ENCODE results near the gene DDX51. TPM values are rescaled to one million over a fixed set of nuclear protein-coding genes. Genes with fewer than 3 reads are reported as not detected.

DDX51 gene
- 10 to 100 TPM; 20.7 to 44.5 TPM for total RNA-seq

DNA sequence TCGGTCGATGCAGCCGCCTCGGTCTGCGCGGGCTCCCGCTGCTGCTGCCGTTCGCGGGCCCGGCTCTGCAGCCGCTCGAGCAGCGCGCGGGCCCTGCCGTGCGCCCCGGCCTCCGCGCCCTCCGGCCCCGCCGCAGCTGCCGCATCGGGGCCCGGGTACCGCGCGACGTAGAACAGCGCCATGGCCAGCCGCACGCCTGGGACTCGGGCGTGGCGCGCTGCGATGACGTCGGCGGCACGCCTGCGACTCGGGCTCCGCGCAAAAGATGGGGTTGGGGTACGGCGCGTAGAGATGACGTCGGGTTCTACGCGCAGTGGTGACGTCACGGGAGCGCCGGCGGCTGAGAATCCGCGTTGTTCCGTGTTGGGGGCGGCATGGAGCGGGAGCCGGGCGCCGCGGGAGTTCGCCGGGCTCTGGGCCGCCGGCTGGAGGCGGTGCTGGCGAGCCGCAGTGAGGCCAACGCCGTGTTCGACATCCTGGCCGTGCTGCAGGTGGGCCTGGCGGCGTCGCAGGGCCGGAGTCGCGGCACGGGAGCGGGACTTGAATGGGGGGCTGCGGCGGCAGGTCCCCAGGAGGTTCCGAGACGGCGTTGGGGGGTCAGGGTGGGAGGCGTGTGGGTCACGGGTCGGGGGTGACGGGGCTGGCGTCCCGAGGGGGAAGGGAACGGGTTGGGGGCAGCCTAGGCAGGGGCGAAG lies at the start of gene DDX51, which contains the start of gene NOC4L:
TSS of gene DDX51 (minus strand) at position 205 of the 695 bp plus-strand sequence. CDS start at position 182, 23 bp downstream.
TSS of gene NOC4L (plus strand) at position 343 of the 695 bp plus-strand sequence. CDS start at position 375, 32 bp downstream.
- H3K4me3 Mint-ChIP-seq: peak within 1 kb of the TSS; percentile 83
- H3K27me3 Mint-ChIP-seq: no peaks in the 10 kb centered on the region
- no peaks in the 10 kb centered on the region for H3K9me3 Mint-ChIP-seq
- peak; percentile 98 for ATAC-seq (replicated peaks)
- peaks cover 9% of the 10 kb centered on the region for H3K4me1 Mint-ChIP-seq
- H3K36me3 Mint-ChIP-seq (ENCODE audit: low read depth): peaks cover 47% of the 10 kb centered on the region
- H3K27ac Mint-ChIP-seq: peak within 1 kb of the TSS; percentile 95

DNA sequence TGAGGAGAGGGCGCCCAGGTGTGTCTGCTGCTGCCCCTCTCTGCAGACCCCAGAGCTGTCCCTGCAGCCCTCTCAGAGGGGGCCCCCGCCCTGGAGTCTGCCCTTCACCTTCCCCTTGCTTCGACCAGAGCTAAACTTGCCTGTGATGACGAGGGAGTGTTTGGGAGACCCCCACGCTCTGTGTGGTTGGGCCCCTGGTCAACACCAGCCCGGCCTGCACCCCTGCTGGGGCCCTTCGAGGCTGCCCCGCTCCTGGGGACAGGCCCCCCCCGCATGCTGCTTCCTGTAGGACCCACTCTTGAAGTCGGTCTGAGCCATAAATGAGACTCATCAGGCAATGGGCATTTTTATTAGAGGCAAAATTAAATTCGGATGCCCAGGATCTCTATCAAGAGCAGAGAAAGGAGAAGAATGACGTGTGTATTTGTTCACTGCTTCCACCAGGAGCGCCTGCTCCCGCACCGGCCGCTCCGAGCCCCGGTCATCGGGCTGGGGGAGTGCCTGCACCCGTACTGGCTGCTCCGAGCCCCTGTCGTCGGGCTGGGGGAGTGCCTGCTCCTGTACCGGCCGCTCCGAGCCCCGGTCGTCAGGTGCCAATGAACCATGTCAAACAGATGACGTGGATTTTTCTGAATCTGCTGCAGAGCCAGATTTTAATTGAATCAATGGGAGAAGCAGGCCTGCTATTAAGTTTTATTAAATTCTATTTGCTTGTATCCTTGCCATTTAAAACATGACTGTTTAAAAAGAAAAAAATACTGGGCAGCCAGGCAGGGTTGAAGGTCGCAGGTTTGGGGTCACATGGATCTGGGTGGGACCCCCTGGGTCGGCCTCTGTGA lies 47.8 kb upstream of the DDX51 start:
- H3K36me3 Mint-ChIP-seq (ENCODE audit: low read depth): no peaks in the 10 kb centered on the region
- H3K4me3 Mint-ChIP-seq: no peak overlapping the region
- H3K27ac Mint-ChIP-seq: no peak overlapping the region
- no peaks in the 10 kb centered on the region for H3K27me3 Mint-ChIP-seq
- H3K9me3 Mint-ChIP-seq: peaks cover 7% of the 10 kb centered on the region
- no peaks in the 10 kb centered on the region for H3K4me1 Mint-ChIP-seq
- no peak for ATAC-seq (replicated peaks)

DNA sequence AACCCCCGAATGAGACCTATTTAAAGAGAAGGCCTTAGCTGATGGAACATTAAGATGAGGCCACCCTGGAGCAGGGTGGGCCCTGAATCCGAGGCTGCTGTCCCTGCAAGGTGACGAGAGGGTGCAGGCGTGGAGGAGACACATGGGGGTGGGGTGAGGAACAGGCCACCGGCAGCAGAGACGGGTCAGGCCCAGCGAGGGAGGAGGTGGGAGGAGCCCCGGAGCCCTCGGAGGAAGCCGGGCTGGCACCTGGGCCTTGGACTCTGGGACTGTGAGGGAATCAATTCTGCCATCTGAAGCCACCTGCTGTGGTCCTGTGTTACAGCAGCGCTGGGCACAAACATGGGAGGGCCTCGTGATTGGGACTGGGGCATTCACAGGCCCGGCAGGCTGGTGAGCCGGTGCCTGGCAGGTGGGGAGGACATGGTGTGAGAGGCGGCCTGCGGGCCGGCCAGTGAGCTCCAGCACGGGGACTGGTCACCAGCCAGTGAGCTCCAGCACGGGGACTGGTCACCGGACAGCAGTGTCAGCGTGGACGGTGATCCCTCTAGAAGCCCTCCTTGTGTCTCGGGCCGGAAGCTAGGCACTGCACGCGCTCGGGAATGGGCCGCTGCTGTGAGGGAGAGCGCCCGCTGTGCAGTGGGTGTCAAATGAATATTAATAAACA lies 46.8 kb upstream of the DDX51 start:
- H3K27ac Mint-ChIP-seq: no peak overlapping the region
- H3K4me1 Mint-ChIP-seq: peaks cover 2% of the 10 kb centered on the region
- H3K27me3 Mint-ChIP-seq: no peaks in the 10 kb centered on the region
- H3K4me3 Mint-ChIP-seq: peak overlapping the region; percentile 89
- ATAC-seq (replicated peaks): no peak
- H3K9me3 Mint-ChIP-seq: peaks cover 7% of the 10 kb centered on the region
- no peaks in the 10 kb centered on the region for H3K36me3 Mint-ChIP-seq (ENCODE audit: low read depth)

GRCh38 chr12:132190012-132190755 lies 46.1 kb upstream of the DDX51 start:
- H3K4me3 Mint-ChIP-seq: peak overlapping the region; percentile 89
- H3K36me3 Mint-ChIP-seq (ENCODE audit: low read depth): no peaks in the 10 kb centered on the region
- H3K9me3 Mint-ChIP-seq: peaks cover 7% of the 10 kb centered on the region
- peaks cover 7% of the 10 kb centered on the region for H3K4me1 Mint-ChIP-seq
- peak; percentile 18 for ATAC-seq (replicated peaks)
- no peaks in the 10 kb centered on the region for H3K27me3 Mint-ChIP-seq
- H3K27ac Mint-ChIP-seq: peak overlapping the region; percentile 82

DNA sequence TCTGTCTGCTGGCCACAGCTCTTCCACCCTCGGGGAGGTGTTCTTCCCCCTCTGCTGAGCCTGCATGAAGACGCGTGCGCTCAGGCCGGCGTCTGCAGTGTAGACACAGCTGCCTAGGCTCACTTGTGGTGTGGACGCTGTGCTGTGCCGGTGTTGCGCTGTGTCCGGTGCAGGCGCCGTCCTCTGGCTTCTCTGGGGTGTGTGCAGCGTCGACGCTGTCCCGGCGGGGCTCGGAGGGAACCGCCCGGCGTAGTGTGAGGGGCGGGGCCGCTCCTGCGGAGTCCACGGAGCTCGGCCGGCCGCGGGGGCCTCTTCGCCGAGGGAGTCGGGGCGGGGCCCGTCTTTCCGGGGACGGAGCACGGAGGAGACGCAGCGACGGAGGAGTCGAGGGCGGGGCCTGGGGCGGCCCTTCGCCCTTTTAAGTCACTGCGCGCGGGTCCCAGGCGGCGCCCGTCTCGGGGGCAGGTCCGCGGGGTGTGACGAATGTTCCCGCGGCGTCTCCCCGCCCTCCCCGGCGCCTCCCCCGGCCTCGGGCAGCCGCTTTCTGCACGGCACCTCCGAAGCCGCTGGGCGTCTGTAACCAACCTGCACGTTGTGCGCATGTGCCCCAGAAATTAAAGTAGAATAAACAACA lies 45.4 kb upstream of the DDX51 start:
- H3K27me3 Mint-ChIP-seq: no peaks in the 10 kb centered on the region
- peak; percentile 95 for ATAC-seq (replicated peaks)
- H3K27ac Mint-ChIP-seq: peak overlapping the region; percentile 82
- peaks cover 7% of the 10 kb centered on the region for H3K4me1 Mint-ChIP-seq
- H3K36me3 Mint-ChIP-seq (ENCODE audit: low read depth): no peaks in the 10 kb centered on the region
- peak overlapping the region; percentile 89 for H3K4me3 Mint-ChIP-seq
- peaks cover 7% of the 10 kb centered on the region for H3K9me3 Mint-ChIP-seq

DNA sequence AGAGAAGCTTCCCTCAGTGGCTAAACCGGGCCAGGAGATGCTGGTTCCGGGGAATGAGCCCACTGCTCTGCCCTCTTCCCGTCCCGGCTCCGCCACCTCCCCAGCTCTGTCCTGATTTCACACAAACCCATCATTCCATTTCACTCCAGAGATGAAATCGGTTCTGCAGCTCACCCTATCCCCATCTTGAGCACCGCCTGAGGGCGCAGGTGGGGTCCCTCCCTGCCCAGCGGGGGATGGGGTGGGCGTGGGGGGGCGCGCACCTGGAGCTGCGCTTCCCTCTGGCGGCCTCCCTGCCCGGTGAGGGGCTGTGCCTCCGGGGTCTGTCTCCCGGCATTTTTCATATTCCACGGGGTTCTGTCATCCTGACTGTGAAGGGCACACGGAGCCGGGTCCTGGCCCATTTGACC lies 44.8 kb upstream of the DDX51 start:
- Mint-ChIP-seq H3K27me3 (no peaks in the 10 kb centered on the region), H3K4me1 (peaks cover 7% of the 10 kb centered on the region), H3K9me3 (peaks cover 3% of the 10 kb centered on the region), H3K4me3 (peak overlapping the region; percentile 89), H3K27ac (peak overlapping the region; percentile 82), H3K36me3 (ENCODE audit: low read depth) (no peaks in the 10 kb centered on the region)
- no peak for ATAC-seq (replicated peaks)

DNA sequence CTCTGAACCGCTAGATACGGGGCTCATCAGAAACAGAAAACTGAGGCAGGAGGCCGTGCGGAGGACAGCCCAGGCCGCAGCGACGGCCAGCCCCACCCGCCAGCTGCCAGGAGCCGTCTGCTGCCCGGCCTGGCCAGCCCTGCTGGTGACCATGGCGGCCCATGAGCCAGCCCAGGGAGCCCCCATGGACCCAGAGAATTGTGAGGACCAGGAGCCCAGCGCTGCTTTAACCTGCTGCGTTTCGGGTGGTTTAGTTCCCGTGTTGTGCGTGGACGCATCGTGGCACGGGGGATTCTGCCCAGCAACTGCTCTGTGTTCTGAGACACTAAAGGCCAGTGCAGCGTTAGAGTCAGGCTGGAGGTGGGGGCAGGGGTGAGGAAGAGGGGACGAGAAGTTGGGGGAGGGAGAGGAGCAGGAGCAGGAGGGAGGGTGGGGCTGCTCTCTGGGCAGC lies 44.4 kb upstream of the DDX51 start:
- ATAC-seq (replicated peaks): no peak
- no peaks in the 10 kb centered on the region for H3K27me3 Mint-ChIP-seq
- H3K4me1 Mint-ChIP-seq: peaks cover 7% of the 10 kb centered on the region
- peaks cover 2% of the 10 kb centered on the region for H3K9me3 Mint-ChIP-seq
- peak overlapping the region; percentile 89 for H3K4me3 Mint-ChIP-seq
- no peaks in the 10 kb centered on the region for H3K36me3 Mint-ChIP-seq (ENCODE audit: low read depth)
- no peak overlapping the region for H3K27ac Mint-ChIP-seq

GRCh38 chr12:132187646-132188450 lies 43.7 kb upstream of the DDX51 start:
- Mint-ChIP-seq H3K27ac (no peak overlapping the region), H3K27me3 (no peaks in the 10 kb centered on the region), H3K9me3 (no peaks in the 10 kb centered on the region), H3K36me3 (ENCODE audit: low read depth) (no peaks in the 10 kb centered on the region), H3K4me1 (peaks cover 7% of the 10 kb centered on the region), H3K4me3 (peak overlapping the region; percentile 89)
- ATAC-seq (replicated peaks): no peak

GRCh38 chr12:132186857-132187620 lies 42.9 kb upstream of the DDX51 start:
- H3K9me3 Mint-ChIP-seq: no peaks in the 10 kb centered on the region
- H3K4me1 Mint-ChIP-seq: peaks cover 7% of the 10 kb centered on the region
- peak overlapping the region; percentile 97 for H3K27ac Mint-ChIP-seq
- no peaks in the 10 kb centered on the region for H3K27me3 Mint-ChIP-seq
- no peak for ATAC-seq (replicated peaks)
- H3K4me3 Mint-ChIP-seq: peak overlapping the region; percentile 89
- no peaks in the 10 kb centered on the region for H3K36me3 Mint-ChIP-seq (ENCODE audit: low read depth)

GRCh38 chr12:132186208-132186856 lies 42.2 kb upstream of the DDX51 start:
- ATAC-seq (replicated peaks): no peak
- H3K27ac Mint-ChIP-seq: peak overlapping the region; percentile 97
- no peaks in the 10 kb centered on the region for H3K9me3 Mint-ChIP-seq
- H3K27me3 Mint-ChIP-seq: no peaks in the 10 kb centered on the region
- no peaks in the 10 kb centered on the region for H3K36me3 Mint-ChIP-seq (ENCODE audit: low read depth)
- peaks cover 8% of the 10 kb centered on the region for H3K4me1 Mint-ChIP-seq
- H3K4me3 Mint-ChIP-seq: peak overlapping the region; percentile 89

GRCh38 chr12:132185705-132186104 lies 41.6 kb upstream of the DDX51 start:
- ATAC-seq (replicated peaks): no peak
- Mint-ChIP-seq H3K4me1 (peaks cover 13% of the 10 kb centered on the region), H3K27ac (peak overlapping the region; percentile 97), H3K4me3 (peak overlapping the region; percentile 89), H3K36me3 (ENCODE audit: low read depth) (no peaks in the 10 kb centered on the region), H3K9me3 (no peaks in the 10 kb centered on the region), H3K27me3 (no peaks in the 10 kb centered on the region)
